Stimulated activated CD8-positive, alpha-beta memory T cell treated with anti-CD3 and anti-CD28 coated beads, Interleukin-15, amount 100 ng/mL, for 24 hours (primary cell): ENCODE results near the gene FOXL1.

Experiments
- DNase-seq: peaks from one replicate; pipeline ENCODE4 v3.0.0-alpha.2; 2020; ENCODE audit warnings: low read depth

The FOXL1 gene

DNA sequence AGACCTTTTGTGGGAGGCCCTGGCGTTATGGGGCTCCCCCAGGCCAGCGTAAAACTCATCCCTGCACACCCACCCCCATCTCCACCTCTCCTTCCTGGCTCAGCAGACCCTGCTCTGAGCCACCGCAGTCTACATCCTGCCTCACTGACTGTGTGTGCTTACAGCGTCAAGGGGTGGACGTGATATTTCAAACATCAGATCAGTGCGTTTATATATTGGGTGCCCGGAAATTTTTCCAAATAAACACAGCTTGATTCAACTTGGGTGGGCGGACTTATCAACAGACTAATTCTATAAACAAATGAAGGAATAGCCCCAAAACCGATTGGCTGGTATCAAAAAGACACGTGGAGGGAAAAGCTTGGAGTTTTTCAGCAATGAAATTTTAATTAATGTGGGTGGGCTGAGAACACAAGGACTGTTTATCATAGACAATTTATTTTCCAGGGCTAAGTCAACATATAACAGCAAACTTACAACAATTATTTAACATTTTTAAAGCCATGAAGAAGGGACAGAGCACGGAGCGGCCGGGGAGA is at the start of gene FOXL1:
Gene FOXL1 (plus strand): TSS at position 489 of the 539 bp plus-strand sequence. CDS start 175 bp downstream, outside the sequence.
- DNase-seq: no peak

DNA sequence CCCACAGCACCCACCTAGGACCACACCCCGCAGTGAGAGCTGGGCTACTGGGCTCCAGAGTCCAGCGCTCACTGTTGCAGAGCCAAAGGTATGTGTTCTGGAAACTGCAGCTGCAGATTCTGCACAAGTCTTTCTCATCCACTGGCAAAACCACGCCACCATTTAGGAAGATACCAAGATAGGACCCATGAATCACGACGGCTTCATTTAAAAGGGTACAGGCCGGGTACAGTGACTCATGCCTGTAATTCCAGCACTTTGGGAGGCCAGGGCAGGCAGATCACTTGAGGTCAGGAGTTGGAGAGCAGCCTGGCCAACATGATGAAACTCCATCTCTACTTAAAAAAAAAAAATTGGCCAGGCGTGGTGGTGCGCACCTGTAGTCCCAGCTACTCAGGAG is 49.2 kb upstream of the FOXL1 start:
- DNase-seq: no peak

DNA sequence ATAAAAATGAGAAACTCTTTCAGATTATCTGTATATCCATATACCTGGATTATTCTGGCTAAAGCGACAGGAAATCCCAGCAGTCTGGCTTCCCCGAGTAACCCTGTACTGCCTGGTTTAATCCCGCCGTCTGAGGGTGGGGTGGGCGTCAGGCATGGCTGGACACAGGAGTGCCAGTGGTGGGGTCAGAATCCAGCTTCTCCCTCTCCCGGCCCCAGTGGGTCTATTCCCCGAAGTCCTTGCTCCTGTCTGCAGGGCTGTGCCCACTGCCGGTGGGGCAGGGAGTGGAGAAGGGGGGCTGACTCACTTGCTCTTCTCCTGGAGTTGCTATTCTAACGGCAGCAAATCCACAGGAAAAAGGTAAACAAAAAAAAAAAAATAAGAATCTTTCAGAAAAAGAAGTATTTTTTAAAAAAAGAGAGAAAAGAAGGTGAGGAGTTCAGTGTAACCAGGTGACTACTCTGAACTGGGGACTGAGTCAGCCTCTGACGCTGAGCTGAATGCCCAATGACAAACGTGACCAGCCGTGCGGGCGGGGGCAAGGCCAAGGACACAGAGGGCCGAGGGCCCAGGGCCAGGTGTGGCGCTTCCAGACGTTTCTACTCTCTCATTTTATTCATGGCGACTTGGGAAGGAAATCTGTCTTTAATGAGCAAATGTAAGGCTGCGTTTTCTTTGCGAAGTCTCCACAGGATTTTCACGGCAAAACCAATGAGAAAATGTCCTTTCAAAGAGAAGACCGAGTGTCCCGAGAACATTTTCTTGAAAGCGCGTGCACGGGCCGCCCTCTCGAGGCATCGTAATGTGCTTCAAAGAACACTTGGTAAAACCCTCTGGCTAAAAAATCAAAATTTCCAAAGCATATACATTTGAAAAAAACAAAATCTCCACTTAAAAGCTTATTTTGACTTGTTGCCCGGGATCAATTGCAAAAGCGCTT is 47.8 kb upstream of the FOXL1 start:
- DNase-seq: no peak

DNA sequence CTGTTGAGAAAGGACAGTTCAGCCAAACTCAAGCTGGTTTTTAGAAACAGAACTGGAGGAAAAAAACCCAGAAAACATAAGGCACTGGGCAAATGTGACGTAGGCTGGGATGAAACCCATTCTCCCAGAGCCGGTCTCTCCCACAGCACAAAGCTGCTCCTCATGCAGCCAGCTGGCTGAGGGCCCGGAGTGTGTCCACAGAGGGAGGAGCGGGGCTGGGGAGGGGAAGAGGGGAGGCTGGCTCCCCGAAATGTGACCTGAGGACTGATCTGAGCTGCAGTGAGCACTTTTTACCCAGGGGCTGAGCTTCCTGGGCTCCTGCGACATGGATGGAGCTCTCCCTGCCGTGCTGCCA is 47.2 kb upstream of the FOXL1 start:
- no peak for DNase-seq

DNA sequence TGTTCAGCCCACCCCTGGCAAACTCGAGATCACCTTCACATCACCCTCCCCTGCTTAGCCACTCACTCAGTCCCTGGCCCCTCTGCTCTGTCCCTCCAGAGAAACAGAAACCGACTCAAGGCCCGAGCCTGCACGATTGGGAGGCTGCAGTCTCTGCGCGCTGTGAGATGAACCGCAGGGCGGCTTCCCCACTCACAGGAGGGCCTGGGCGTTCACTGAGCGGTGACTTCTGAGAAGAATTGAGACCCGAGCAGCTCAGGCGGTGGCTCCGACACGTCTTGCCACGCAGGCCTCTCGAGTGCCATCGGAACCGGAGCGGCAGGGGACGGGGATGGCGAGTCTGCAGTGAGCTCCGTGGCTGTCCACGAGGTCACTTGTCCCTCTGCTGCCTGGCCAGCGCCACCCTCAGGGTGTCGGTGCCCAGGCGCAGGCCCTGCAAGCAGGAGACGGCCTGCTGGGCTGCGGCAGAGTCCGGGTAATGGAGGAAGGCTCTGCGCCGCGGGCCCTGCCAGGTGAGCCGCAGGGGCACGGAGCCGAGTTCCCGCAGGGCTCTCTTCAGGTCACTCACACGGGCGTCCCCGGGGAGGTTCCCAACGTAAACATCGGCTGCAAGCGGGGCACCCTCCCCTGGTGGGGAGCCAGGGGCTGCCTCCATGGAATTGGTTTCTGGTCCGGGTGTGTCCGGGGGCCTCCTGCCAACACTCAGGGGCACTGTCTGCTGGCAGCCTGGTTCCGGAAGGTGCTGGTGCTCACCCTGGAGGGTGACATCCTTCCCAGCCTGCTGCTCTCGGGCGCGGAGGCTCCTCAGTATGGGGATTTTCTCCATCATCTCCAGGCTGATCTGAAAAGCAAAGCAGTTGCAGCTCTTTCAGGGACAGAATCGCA is 46.5 kb upstream of the FOXL1 start:
- no peak for DNase-seq

DNA sequence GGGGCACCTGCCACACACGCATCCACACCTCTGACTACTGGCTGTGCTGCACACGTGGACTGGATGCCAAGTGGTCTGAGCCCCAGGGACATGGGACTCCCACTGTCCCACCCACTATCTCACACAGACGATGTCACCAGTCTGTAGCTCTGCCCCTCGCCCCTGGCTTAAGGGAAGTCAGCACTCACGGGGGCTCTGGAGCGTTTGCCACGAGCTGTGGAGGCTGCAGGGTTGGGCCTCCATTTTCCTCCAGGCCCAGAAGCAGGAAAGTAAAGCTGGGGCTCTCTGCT is 45.9 kb upstream of the FOXL1 start:
- no peak for DNase-seq

DNA sequence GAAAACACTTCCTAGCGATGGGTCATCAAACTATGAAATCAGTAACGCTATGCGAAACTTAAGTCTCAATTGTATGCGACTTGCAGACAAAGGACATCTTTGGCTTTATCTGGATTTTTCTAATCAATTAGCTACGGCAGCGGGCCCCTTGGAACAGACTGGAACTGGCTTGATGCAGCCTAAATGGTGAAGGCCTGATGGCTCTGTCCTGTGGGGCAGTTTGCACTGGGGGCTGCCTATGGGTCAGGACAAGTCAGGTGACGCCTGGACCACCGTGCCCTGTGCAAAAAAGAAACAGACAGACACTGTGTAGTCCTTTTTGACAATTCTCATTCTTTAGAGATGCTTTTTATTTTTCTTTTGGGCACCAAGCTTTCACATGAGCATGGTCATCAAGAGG is 45.3 kb upstream of the FOXL1 start:
- no peak for DNase-seq

DNA sequence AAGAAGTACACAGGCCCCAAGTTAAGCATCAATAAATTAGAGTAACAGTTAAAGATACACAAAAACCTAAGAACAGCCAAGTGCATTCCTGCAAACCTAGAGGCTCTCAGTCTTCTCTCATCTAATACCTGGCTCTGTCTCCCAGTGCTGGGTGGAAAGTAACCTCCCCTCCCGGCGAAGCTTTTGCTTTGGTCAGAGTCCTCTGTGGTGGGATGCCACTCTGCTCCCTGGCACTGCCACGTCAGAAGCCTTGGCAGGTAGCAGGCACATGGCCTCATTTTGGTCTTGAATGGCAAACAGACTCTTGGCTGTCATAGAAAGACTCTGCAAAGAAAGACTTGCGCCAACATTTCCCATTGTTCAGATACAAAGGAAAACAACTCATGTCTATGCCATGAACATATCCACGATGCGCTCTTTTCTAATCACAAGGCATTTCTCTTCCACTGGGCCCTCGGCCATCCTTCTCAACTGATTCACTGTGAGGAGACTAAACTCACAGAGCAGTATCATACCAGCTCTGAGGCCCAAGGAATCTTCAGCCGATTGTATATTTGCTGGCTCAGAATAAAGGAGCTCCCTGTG is 44.5 kb upstream of the FOXL1 start:
- no peak for DNase-seq

DNA sequence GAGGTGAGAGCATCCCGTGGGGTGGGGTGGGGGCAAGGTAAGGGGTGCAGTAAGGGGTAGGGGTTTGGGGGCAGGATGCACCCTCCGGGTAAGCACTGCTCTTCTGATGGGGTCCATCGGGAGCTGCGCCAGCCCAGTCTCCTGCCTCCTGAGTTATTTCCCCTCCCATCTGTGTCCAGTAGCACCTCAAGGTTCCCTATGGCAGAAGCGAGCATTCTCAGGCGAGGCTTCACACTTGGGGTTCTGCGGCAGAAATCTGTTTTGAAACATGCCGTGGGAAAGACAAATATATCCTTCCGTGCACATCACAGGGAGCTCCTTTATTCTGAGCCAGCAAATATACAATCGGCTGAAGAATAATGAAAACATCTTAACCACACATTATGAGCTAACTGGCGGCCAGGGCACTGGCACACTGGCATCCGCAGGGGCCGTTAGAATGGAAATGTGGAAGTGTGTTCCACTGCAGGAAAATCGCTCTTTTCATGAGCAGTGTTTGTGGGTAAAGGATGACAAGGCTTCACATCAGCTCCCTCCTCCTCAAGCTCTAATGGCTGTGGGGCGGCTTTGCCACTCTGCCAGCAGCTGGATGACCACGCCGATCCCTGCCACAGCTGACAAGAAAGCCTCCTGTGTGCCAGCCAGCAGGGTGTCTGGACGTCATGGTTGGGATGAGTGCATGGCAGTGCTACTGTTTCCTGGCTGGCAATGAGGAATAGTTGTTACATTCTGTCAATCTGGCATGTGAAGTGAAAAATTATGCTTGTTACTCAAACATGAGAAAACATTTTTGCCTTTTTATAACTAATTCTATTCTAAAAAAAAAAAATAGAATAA is 43.4 kb upstream of the FOXL1 start:
- no peak for DNase-seq

DNA sequence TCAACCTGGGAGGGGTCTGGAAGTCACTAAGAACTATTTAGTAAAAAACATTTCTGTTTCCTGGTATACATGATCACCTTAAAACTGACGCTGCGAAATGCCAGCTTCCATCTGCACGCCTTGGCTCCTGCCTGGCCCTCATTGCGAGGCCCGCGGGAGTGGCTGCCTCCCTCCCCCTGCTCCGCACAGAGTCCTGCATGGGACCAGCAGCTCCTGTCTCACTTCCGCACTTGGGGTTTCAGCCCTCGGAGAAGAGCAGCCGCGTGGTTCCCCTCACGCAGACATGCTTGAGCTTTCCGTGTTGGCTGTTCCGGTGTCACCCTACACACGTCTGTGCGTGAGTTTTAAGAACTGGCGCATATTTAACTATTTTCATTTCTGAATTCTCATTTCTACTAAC is 41.7 kb upstream of the FOXL1 start:
- no peak for DNase-seq

DNA sequence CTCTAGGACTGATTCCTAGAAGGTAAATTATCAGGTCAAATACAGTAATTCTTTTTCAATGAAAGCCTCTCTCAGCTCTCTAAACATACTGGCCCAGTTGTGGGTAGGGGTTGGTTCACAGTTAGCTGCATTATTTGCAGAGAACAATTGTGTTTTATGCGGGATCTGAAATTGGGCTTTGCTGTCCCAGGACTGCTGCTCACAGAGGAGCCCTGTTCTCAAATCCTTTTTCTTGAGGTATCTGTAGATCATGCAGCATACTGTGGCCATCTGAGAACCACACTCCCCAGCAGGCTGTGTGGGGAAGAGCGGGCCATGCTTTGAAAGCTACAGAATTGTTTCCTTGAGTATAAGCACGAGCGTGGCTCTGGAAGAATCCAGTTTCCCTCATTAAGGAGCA is 40.9 kb upstream of the FOXL1 start:
- DNase-seq: no peak

DNA sequence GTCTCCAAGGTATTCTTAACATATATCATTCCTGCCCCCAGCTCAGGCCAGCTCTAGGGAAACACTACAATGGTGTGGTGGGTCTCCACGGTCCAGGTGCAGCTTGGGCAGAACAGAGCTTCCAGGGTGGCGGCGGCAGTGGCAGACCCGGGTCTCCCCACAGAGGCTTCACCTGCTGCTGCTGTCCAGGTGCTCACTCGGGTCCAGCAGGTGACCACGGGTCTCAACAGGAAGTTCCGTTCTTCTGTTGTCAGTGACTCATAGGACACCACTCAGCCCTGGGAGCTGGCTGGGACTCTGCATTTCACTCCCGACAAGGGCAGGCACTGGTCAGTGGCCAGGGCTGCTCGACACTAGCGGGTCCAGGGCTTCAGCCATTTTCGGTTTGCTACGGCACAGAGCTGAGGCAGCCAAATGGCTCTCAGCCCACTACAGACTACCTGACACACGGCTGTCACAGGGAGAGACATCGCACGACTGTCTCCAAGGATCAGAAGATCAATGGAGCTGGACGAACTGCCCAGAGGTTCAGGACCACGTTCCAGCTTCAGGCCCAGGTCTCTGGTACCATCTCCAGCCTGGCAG is 40.1 kb upstream of the FOXL1 start:
- no peak for DNase-seq

DNA sequence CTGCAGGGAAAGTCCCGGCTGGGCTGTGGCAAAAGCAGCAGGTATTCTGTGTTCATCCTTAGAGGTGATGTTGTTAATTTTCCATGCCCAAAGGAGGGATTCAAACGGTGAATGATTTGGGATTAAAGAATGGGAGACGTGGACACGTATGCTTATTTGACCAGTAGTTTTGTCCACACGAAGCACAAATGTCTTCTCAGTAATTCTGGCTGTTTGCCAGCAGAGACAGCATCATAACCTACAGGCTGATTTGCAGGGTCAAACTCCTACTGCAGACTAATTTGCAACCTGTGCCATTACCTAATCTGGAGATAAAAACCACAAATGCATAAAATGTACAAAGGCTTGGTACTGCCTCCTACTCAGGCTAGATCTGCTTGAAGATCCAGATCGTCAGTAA is 37.5 kb upstream of the FOXL1 start:
- DNase-seq: no peak

DNA sequence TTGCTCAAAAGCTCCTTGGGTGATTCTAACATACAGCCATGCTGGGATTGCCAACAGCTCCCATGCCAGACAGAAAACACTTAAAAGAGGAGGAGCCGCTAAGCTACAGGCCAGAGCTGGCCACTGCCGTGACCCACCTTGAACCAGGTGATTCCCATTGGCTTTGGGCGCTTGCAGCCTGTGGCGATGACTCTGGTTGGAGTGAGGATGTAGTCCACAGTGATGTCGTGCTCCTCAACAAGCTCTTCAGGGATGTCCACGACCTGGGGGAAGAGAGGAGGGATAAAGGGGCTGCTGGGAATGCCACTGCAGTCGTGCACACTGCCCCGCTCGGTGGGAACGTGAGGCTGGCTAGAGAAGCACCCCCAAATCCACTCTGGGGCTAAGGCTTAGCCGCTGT is 36.8 kb upstream of the FOXL1 start:
- no peak for DNase-seq

DNA sequence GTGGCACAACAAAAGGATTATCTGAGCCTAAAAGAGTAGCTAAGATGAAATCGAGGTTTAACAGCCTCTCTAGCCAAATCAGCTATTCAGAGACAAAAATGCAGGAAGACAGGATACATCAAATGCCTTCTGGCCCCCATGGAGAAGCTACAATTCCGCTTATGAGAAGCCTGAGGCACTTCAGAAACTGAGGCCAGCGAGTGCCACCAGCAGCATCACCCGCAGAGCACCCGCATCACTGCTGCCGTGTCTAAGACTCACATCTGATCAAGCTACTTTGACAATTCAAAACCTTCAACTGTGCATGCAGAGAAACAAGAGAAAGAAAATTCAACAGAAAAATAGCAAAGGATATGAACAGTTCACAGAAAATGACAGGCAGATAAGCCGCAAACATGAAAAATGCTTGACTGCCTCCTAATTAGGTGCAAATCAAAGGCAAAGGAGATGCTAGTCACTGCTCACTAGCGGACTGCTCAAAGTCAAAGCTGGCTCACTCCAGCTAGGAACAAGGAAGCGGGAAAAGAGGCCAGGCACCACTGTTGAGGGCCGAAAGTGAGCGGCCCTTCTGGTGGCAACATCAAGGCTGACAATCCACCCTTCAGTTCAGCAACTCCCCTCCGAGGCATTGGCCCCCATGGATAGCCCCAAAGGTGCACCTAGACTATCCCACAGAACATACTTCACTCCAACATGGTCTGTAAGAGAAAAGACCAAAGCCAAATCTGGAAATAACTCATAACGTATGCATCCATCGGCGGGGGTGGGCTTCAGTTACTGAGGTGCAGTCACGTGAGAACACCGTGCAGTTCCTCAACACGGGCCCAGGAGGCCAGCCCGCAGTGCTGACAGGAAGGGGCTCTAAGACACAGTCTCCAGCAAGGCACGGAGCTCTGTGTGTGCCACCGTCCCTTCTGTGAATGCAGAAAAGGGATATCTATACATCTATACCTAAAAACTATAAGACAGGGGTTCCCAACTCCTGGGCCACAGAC is 35.3 kb upstream of the FOXL1 start:
- DNase-seq: no peak

DNA sequence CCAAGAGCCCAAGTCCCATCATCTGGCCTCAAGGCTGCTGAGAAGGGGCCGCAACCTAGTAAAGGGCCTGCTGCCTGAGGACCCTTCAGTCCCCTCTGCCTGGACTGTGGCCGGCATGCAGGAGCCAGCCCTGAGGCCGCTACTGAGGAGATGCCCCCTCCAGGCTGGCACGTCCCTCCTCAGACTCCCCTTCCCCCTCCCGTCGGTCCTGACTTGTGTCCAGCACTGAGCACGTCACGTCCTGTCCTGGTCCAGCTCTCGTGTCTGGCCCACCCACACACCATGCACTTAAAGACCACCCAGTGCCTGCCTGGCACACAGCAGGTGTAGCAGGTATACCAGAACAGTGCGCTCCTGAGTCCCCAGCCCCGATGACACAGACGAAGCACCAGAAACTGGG is 32.9 kb upstream of the FOXL1 start:
- DNase-seq: no peak

DNA sequence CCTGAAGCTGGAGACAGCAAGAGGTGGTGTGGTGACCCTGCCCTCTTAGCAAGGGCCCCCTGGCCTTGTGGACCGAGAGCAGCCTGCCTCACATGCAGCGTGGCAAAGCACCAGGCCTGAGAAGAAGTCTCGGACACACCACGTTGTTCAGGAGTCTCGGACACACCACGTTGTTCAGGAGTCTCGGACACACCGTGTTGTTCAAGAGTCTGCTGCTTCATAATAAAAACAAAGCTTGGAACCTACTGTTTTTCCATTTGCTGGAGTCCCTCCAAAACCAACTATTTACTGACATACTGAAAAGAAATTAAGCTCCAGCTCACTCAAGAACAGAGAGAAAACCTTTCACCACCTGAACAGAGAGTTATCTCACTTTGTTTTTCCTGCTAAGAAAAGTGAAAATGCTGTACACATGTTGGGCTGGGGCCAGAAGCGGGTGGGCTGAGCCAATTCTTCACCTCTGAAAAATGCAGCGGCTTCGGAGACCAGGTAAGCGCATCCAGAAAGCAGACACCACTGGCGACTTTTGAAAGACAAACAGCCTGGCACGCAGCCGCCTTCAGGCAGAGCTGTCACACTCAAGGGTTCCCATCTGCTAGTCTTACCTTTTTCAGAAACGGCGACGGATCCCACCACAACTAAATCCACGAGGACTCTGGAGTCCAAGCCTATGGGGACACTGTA is 32.3 kb upstream of the FOXL1 start:
- no peak for DNase-seq

DNA sequence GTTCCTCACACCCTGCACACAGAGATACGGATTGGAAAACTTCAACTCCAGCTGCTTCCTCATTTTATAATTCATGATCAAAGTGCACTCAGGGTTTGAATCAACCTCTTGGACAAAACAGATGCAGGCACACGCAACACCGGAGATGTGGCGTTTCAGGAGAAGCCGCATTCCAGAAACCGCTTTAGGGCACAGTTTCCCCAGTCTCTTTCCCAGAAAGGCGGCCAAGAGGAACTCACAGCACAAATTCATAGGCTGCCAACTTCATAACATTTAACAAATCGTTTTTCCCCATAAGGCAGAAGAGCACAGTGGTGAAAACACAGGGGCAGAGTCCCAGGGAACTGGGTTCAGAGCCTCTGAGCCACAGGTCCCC is 31.7 kb upstream of the FOXL1 start:
- no peak for DNase-seq

DNA sequence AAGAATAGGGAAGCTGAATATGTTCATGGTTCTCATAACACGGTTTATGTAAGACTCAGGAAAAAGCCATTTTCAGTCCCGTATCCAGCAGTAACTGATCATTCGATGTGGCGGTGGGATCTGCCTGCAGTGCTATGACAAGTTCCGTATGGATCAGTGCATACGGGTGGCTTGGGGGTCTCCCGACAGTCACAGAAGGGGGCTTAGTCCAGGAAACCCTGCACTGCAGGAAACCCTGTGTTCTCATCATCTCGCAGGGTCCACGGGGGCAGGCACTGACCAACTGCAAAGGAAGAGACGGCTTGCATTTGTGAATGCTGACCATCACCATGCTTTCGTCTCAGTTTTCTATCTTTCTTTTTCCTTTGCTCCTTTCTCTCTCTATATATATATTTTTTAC is 31.1 kb upstream of the FOXL1 start:
- DNase-seq: no peak
